K562 (cell line): ENCODE results near the gene FOSL2. TPM values are rescaled to one million over a fixed set of nuclear protein-coding genes. Genes with fewer than 3 reads are reported as not detected.
A peak's percentile ranks its signal among the peaks of the same experiment; 100 is the strongest.

Experiments used
- ATF6 ChIP-seq: sonication (generic); formaldehyde crosslinking; IDR thresholded peaks from 2 replicates; pipeline ENCODE4 v1.4.0; 2020; ENCODE audit warnings: mild to moderate bottlenecking, missing genetic modification reagents
- EHMT2 ChIP-seq: fragments of 450-650 bp; IDR thresholded peaks from 2 replicates; pipeline ENCODE4 v1.6.1; 2018; ENCODE audit warnings: antibody characterized with exemption
- EP400 ChIP-seq: fragments of 450-650 bp; IDR thresholded peaks from 2 replicates; pipeline ENCODE4 v1.6.1; 2017; ENCODE audit warnings: antibody characterized with exemption, mild to moderate bottlenecking, moderate library complexity
- JUNB ChIP-seq: fragments of 450-650 bp; formaldehyde crosslinking; conservative IDR thresholded peaks from 2 replicates; pipeline ENCODE4 v1.4.0; 2020; ENCODE audit warnings: mild to moderate bottlenecking
- NCOA1 ChIP-seq: fragments of 450-650 bp; IDR thresholded peaks from 2 replicates; pipeline ENCODE4 v1.6.1; 2016; ENCODE audit warnings: low read depth
- NELFE ChIP-seq: IDR thresholded peaks from 2 replicates; pipeline ENCODE4 v1.6.1; 2011; ENCODE audit warnings: mild to moderate bottlenecking; ENCODE audit not compliant: insufficient read depth, insufficient read length
- NONO ChIP-seq, 2 experiments: fragments of 200-400 bp in 1 of 2; fragments of 450-650 bp in 1 of 2; formaldehyde crosslinking in 1 of 2; IDR thresholded peaks; 2 replicates each; pipeline ENCODE4 v1.6.1; 2017; ENCODE audit warnings: low read depth in 2 of 2, mild to moderate bottlenecking in 2 of 2, moderate library complexity in 2 of 2, low read length in 1 of 2
- SP2 ChIP-seq: IDR thresholded peaks from 2 replicates; pipeline ENCODE4 v1.6.1; 2011; ENCODE audit warnings: mild to moderate bottlenecking, low read depth, low read length, moderate library complexity; ENCODE audit not compliant: poor library complexity, severe bottlenecking; ENCODE audit errors: extremely low read depth
- SRSF9 ChIP-seq: fragments of 200-400 bp; formaldehyde crosslinking; IDR thresholded peaks from 2 replicates; pipeline ENCODE4 v1.6.1; 2017; ENCODE audit warnings: low read depth, low read length, borderline replicate concordance
- THAP7 ChIP-seq: fragments of 250-450 bp; sonication (Bioruptor Pico); IDR thresholded peaks from 2 replicates; pipeline ENCODE4 v1.5.0; 2021
- ZKSCAN8 ChIP-seq: fragments of 200-800 bp; sonication (Bioruptor generic); IDR thresholded peaks from 2 replicates; pipeline ENCODE4 v1.6.1; 2016; ENCODE audit warnings: missing genetic modification characterization, missing compliant biosample characterization
- ZNF318 ChIP-seq, 2 experiments: fragments of 450-650 bp; IDR thresholded peaks; 2 replicates each; pipeline ENCODE4 v1.6.1; 2016; ENCODE audit warnings: mild to moderate bottlenecking in 2 of 2, borderline replicate concordance in 1 of 2, low read depth in 1 of 2, moderate library complexity in 1 of 2
- ZNF639 ChIP-seq, 2 experiments: fragments of 200-800 bp in 1 of 2; sonication (Bioruptor generic) in 1 of 2; sonication (generic) in 1 of 2; formaldehyde crosslinking in 1 of 2; IDR thresholded peaks in 1 of 2; conservative IDR thresholded peaks in 1 of 2; 2 replicates each; pipeline versions ENCODE4 v1.5.0 to v1.6.1; 2016 to 2020; ENCODE audit warnings: missing compliant biosample characterization in 1 of 2, missing genetic modification characterization in 1 of 2, missing genetic modification reagents in 1 of 2
- ZNF77 ChIP-seq: fragments of 250-450 bp; sonication (Bioruptor Pico); IDR thresholded peaks from 2 replicates; pipeline ENCODE4 v1.5.0; 2020
- polyA plus RNA-seq, 8 experiments: library from polyadenylated mRNA; depleted of rRNA in 4 of 8; stranded (reverse) in 5 of 8; unstranded in 3 of 8; fragments of >200 nt; fragmentation: Nextera tagmentation in 2 of 8; fragmentation: Illumina TruSeq in 1 of 8; extraction: Ambion mirVana in 2 of 8; extraction: Trizol in 1 of 8; gene quantifications; 2 replicates each; pipeline versions ENCODE4 v1.2.1 to v1.2.3, GENCODE V29; 2011 to 2014; ENCODE audit warnings: inconsistent platforms in 1 of 8, missing spikeins in 1 of 8
- total RNA-seq, 7 experiments: library from RNA; depleted of rRNA in 6 of 7; stranded (reverse); fragments of >200 nt in 6 of 7; fragmentation: Illumina TruSeq in 2 of 7; extraction: Trizol in 2 of 7; gene quantifications; 2 replicates each; pipeline versions ENCODE4 v1.2.1 to v1.2.3, GENCODE V29; 2011 to 2021; ENCODE audit warnings: low replicate concordance in 1 of 7

FOSL2 gene
- total and polyA plus RNA-seq, 9 of the 15 experiments (the other 6 are each of a cell fraction or from before 2014, with no cell fraction given), result 0.04 to 2.9 (median 0.80) TPM

- TF ChIP-seq ZNF318 (IDR thresholded peaks at IDR 0.05; ENCODE audit: borderline replicate concordance in 1 of 2, low read depth in 1 of 2) (peak in 1 of 2 experiments; percentile 80; a peak in 2 of 4 replicates), JUNB (CRISPR knock-in tag) (peak; percentile 95), EHMT2 (no peak), THAP7 (no peak), NCOA1 (peak; percentile 76), SP2 (no peak), ZNF639 (CRISPR knock-in tag; conservative IDR thresholded peaks at IDR 0.05 in 1 of 2, IDR thresholded peaks at IDR 0.05 in 1 of 2) (peak in 1 of 2 experiments; percentile 93; a peak in 2 of 4 replicates), ZNF77 (CRISPR knock-in tag) (no peak), ZKSCAN8 (CRISPR knock-in tag) (no peak; the same call in 1 of the 2 replicates), NELFE (no peak), NONO (IDR thresholded peaks at IDR 0.05; ENCODE audit: low read depth in 2 of 2, low read length in 1 of 2) (no peak), EP400 (peak; percentile 66), SRSF9 (no peak), ATF6 (no peak)
Measured at GRCh38 chr2:28359222-28360057, 33.2 kb upstream of the FOSL2 start (continued).
